Mucosa of stomach (tissue), 1 donor: ENCODE measurements around the gene PNLIPRP1.

Source experiments
- H3K27me3 ChIP-seq: one replicate; pipeline ENCODE4 v1.7.0; 2013; ENCODE audit warnings: mild to moderate bottlenecking, low read length; ENCODE audit not compliant: control insufficient read depth, insufficient read depth
- H3K36me3 ChIP-seq: one replicate; pipeline ENCODE4 v1.7.0; 2013; ENCODE audit warnings: low read length; ENCODE audit not compliant: control insufficient read depth, insufficient read depth
- H3K4me1 ChIP-seq: one replicate; pipeline ENCODE4 v1.7.0; 2013; ENCODE audit warnings: mild to moderate bottlenecking, low read length; ENCODE audit not compliant: control insufficient read depth, insufficient read depth
- H3K4me3 ChIP-seq: one replicate; pipeline ENCODE4 v1.7.0; 2013; ENCODE audit warnings: low read length
- H3K9ac ChIP-seq: one replicate; pipeline ENCODE4 v1.7.0; 2013; ENCODE audit warnings: mild to moderate bottlenecking, low read length, moderate library complexity
- H3K9me3 ChIP-seq: one replicate; pipeline ENCODE4 v1.7.0; 2013; ENCODE audit warnings: mild to moderate bottlenecking, low read length, moderate library complexity; ENCODE audit not compliant: control insufficient read depth
- donor health status: Pancreatic carcinoma.

The PNLIPRP1 gene

GRCh38 chr10:116574797-116575196 is 16.0 kb upstream of the PNLIPRP1 start:
- no peaks in the 10 kb centered on the region for H3K36me3 ChIP-seq
- no peaks in the 10 kb centered on the region for H3K9me3 ChIP-seq
- no peaks in the 10 kb centered on the region for H3K4me1 ChIP-seq
- no peaks in the 10 kb centered on the region for H3K27me3 ChIP-seq
- no peak overlapping the region for H3K9ac ChIP-seq
- H3K4me3 ChIP-seq: no peak overlapping the region

GRCh38 chr10:116587878-116588591 is 2.7 kb upstream of the PNLIPRP1 start:
- peaks cover 37% of the 10 kb centered on the region for H3K4me1 ChIP-seq
- H3K9ac ChIP-seq: no peak overlapping the region
- H3K9me3 ChIP-seq: no peaks in the 10 kb centered on the region
- no peak overlapping the region for H3K4me3 ChIP-seq
- H3K36me3 ChIP-seq: no peaks in the 10 kb centered on the region
- H3K27me3 ChIP-seq: no peaks in the 10 kb centered on the region

GRCh38 chr10:116588995-116589394 is 1.8 kb upstream of the PNLIPRP1 start:
- Histone ChIP-seq H3K27me3 (no peaks in the 10 kb centered on the region), H3K4me1 (peaks cover 37% of the 10 kb centered on the region), H3K4me3 (no peak overlapping the region), H3K9me3 (no peaks in the 10 kb centered on the region), H3K36me3 (no peaks in the 10 kb centered on the region), H3K9ac (no peak overlapping the region)

GRCh38 chr10:116589926-116590325 is 833 bp upstream of the PNLIPRP1 start:
- H3K36me3 ChIP-seq: no peaks in the 10 kb centered on the region
- no peaks in the 10 kb centered on the region for H3K9me3 ChIP-seq
- no peak overlapping the region for H3K4me3 ChIP-seq
- H3K9ac ChIP-seq: no peak overlapping the region
- H3K27me3 ChIP-seq: no peaks in the 10 kb centered on the region
- peaks cover 37% of the 10 kb centered on the region for H3K4me1 ChIP-seq

DNA sequence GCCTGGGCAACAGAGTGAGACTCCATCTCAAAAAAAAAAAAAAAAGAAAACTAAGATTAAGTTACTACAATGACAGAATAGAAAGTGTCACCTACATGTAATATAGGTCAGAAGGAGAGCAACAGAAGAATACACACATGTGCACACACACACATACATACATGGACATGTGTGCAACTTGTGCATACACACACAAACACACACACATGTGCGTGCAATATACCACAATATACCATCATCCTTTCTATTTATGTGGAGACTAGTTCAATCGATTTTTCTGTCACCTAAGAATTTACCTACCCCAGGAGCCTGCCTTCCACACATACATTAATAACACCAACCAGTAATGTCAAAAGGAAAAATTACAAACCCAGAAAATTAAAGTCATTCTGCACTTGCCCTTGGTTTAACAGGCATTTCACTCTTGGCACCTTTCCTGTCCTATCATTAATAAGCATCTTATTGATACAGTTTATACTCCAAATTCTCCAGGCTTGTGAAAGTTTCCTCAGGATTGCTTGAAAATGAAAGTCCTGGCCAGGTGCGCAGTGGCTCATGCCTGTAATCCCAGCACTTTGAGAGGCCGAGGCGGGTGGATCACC is 2.5 kb downstream of the PNLIPRP1 start:
- Histone ChIP-seq H3K9ac (no peak overlapping the region), H3K9me3 (no peaks in the 10 kb centered on the region), H3K36me3 (no peaks in the 10 kb centered on the region), H3K4me1 (peaks cover 35% of the 10 kb centered on the region), H3K4me3 (no peak overlapping the region), H3K27me3 (no peaks in the 10 kb centered on the region)

- no peaks in the 10 kb centered on the region for H3K9me3 ChIP-seq
- H3K36me3 ChIP-seq: no peaks in the 10 kb centered on the region
- no peak overlapping the region for H3K9ac ChIP-seq
- no peak overlapping the region for H3K4me3 ChIP-seq
- no peaks in the 10 kb centered on the region for H3K27me3 ChIP-seq
- peaks cover 24% of the 10 kb centered on the region for H3K4me1 ChIP-seq
Observed at GRCh38 chr10:116594525-116595035, 3.8 kb downstream of the PNLIPRP1 start.

GRCh38 chr10:116596062-116596461 is 5.3 kb downstream of the PNLIPRP1 start:
- no peaks in the 10 kb centered on the region for H3K36me3 ChIP-seq

DNA sequence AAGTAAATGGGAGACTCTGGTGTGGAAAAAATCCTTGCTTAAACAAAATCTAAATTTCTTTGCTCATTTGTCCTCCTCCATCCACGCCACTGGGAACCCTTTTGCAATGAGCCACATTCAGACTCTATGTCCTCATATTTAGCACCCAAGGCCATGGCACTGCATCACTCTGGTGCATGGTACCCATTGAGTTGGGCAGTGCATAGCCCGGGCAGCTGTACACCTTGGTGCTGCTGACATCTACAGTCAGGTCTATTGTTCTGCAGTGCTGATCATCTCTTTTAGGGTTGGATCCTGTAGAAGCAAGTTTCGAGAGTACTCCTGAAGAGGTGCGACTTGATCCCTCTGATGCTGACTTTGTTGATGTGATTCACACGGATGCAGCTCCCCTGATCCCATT is 6.8 kb downstream of the PNLIPRP1 start:
- Histone ChIP-seq H3K9ac (no peak overlapping the region), H3K27me3 (no peaks in the 10 kb centered on the region), H3K36me3 (no peaks in the 10 kb centered on the region), H3K9me3 (no peaks in the 10 kb centered on the region), H3K4me1 (no peaks in the 10 kb centered on the region), H3K4me3 (no peak overlapping the region)

More at GRCh38 chr10:116596062-116596461, 5.3 kb downstream of the PNLIPRP1 start:
- Histone ChIP-seq H3K9me3 (no peaks in the 10 kb centered on the region), H3K27me3 (no peaks in the 10 kb centered on the region), H3K9ac (no peak overlapping the region), H3K4me3 (no peak overlapping the region), H3K4me1 (peaks cover 12% of the 10 kb centered on the region)

- H3K9me3 ChIP-seq: no peaks in the 10 kb centered on the region
Observed at GRCh38 chr10:116598329-116598728, 7.6 kb downstream of the PNLIPRP1 start.

DNA sequence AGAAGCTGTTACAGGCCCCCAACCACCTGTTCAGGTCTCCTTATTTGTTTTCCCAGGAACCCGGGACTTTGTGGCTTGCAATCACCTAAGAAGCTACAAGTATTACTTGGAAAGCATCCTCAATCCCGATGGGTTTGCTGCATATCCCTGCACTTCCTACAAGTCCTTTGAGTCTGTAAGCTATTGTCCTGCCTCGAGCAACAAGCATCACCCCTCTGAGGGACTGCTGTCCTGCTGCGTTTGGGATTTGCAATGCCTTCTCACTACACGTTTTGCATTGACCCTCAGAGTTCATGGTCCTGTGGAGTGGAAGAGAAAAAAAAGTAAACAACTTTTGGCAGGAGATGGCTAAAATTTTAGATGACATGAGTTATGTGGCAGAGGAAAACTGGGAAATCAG is 9.2 kb downstream of the PNLIPRP1 start:
- Histone ChIP-seq H3K9me3 (no peaks in the 10 kb centered on the region), H3K4me1 (no peaks in the 10 kb centered on the region), H3K4me3 (no peak overlapping the region)

More at GRCh38 chr10:116598329-116598728, 7.6 kb downstream of the PNLIPRP1 start:
- no peaks in the 10 kb centered on the region for H3K36me3 ChIP-seq
- no peak overlapping the region for H3K4me3 ChIP-seq
- H3K27me3 ChIP-seq: no peaks in the 10 kb centered on the region
- no peaks in the 10 kb centered on the region for H3K4me1 ChIP-seq
- H3K9ac ChIP-seq: no peak overlapping the region

DNA sequence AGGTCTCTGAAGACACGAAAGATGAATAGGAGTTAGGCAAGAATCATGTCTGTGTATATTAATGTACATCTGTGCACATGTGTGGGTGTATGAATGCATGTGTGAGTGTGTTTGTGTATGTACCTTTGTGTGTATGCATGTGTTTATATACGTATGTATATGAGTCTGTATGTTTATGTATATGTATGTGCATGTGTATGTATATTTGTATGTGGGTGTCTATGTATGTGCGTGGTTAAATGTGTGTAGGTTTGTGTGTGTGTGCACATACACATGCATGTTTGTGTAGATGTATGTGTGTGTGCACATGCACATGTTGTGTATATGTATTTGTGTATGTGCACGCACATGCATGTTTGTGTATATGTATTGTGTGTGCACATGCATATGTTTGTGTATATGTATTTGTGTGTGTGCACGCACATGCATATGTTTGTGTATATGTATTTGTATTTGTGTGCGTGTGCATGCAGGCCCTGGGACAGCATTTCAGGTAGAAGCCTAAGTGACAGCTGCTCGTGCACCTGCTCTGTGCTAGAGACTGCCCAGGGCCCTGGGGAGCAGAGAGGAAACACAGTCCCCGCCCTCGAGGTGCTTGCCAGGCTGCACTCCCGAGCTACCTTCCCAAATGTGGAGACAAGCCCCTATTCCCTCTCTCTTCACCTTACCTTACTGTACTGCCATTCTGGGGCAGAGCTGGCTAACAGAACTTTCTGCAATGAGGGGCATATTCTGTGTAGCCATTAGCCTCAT is 12.1 kb downstream of the PNLIPRP1 start:
- Histone ChIP-seq H3K27me3 (no peaks in the 10 kb centered on the region), H3K9me3 (no peaks in the 10 kb centered on the region), H3K36me3 (no peaks in the 10 kb centered on the region), H3K4me1 (no peaks in the 10 kb centered on the region), H3K9ac (no peak overlapping the region), H3K4me3 (no peak overlapping the region)

More for the DNA sequence above, 9.2 kb downstream of the PNLIPRP1 start:
- Histone ChIP-seq H3K9ac (no peak overlapping the region), H3K36me3 (no peaks in the 10 kb centered on the region), H3K27me3 (no peaks in the 10 kb centered on the region)

DNA sequence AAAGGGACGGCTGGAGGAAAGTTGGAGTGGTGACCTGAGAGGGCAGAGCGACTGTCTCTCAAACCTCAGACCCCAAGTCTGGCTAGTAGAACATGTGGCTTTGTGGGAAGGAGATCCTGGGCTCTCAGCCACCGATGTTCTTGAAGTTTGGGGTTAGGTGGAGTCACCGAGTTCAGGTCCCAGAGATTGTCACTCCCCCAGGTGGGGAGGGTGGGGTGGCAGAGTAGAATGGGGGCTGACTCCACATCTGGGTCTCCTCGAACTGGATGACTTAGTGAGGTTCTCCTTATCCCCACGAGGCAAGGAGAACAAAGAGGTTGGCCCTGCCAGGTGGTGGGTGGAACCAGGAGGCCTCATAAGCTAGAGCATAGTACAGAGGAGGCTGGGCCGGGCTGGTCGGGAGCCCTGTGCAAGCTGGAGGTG is 15.3 kb downstream of the PNLIPRP1 start:
- Histone ChIP-seq H3K36me3 (no peaks in the 10 kb centered on the region), H3K27me3 (peaks cover 4% of the 10 kb centered on the region), H3K4me3 (no peak overlapping the region), H3K4me1 (peaks cover 6% of the 10 kb centered on the region), H3K9me3 (no peaks in the 10 kb centered on the region), H3K9ac (no peak overlapping the region)
